Measurements from ENCODE around the gene MN1. TPM values are rescaled to one million over a fixed set of nuclear protein-coding genes. Genes with fewer than 3 reads are reported as not detected.

The MN1 gene
- total and polyA plus RNA-seq, 2 experiments from 2014 or later, result 1.0 to 6.8 TPM

GRCh38 chr22:27754247-27754887, 47.2 kb downstream of the MN1 start (continued):
- TF ChIP-seq ZNF462 (CRISPR knock-in tag; IDR thresholded peaks at IDR 0.05) (no peak), JUNB (IDR thresholded peaks at IDR 0.05; ENCODE audit: unreplicated experiment) (no peak), CTCF (conservative IDR thresholded peaks at IDR 0.05; ENCODE audit: low read depth in 2 of 2) (no peak), ETS1 (IDR thresholded peaks at IDR 0.05) (no peak)

GRCh38 chr22:27752771-27753170, 48.8 kb downstream of the MN1 start:
- Histone ChIP-seq H3K27me3 (ENCODE audit: insufficient read depth) (no peaks in the 10 kb centered on the region), H4K20me1 (replicated peaks; ENCODE audit: insufficient read depth) (no peaks in the 10 kb centered on the region), H3K36me3 (ENCODE audit: insufficient read depth) (no peaks in the 10 kb centered on the region), H3K4me3 (no peak overlapping the region), H3F3A (replicated peaks; ENCODE audit: low read depth) (peaks cover 11% of the 10 kb centered on the region; the same call in 1 of the 2 replicates), H3K4me2 (no peak overlapping the region), H3K9me2 (ENCODE audit: insufficient read depth) (no peaks in the 10 kb centered on the region), H3K4me1 (ENCODE audit: insufficient read depth) (peaks cover 35% of the 10 kb centered on the region), H3K27ac (ENCODE audit: low read depth) (no peak overlapping the region), H2AFZ (no peak overlapping the region), H3K79me2 (replicated peaks; ENCODE audit: insufficient read depth) (no peaks in the 10 kb centered on the region)
- Mint-ChIP-seq H3K4me1 (peaks cover 49% of the 10 kb centered on the region), H3K9me3 (no peaks in the 10 kb centered on the region; the same call in 2 of the 3 replicates), H3K36me3 (ENCODE audit: low read depth) (no peaks in the 10 kb centered on the region), H3K27me3 (ENCODE audit: insufficient read depth, low read depth, poor library complexity) (peaks cover 10% of the 10 kb centered on the region), H3K4me3 (no peak overlapping the region), H3K27ac (no peak overlapping the region)
- DNase-seq (ENCODE audit: low spot score) (no peak), ATAC-seq (no peak)
- TF ChIP-seq ZNF331 (CRISPR knock-in tag; IDR thresholded peaks at IDR 0.05; ENCODE audit: low read depth) (no peak), POLR2AphosphoS5 (IDR thresholded peaks at IDR 0.05; ENCODE audit: low read depth) (no peak), NANOG (IDR thresholded peaks at IDR 0.05; ENCODE audit: borderline replicate concordance) (no peak)
